ENCODE data around the gene PACSIN3.

GRCh38 chr11:47186700-47187695 lies 764 bp upstream of the PACSIN3 start:
- TF ChIP-seq CTCF (IDR thresholded peaks at IDR 0.05; ENCODE audit: borderline replicate concordance, extremely low read depth, low read length, poor library complexity, severe bottlenecking) (no peak), EZH2 (IDR thresholded peaks at IDR 0.05; ENCODE audit: borderline replicate concordance, low read depth, low read length, severe bottlenecking) (no peak)

All from DND-41 (cell line).